ENCODE measurements around the gene UNC93B1.
A peak's percentile ranks its signal among the peaks of the same experiment; 100 is the strongest.

The UNC93B1 gene

GRCh38 chr11:68008381-68009337, 4.8 kb upstream of the UNC93B1 start:
- DNase-seq, result no peak

GRCh38 chr11:68007498-68008380, 3.8 kb upstream of the UNC93B1 start:
- DNase-seq, result no peak

GRCh38 chr11:68006606-68007166, 2.8 kb upstream of the UNC93B1 start:
- no peak for DNase-seq

GRCh38 chr11:68004551-68005335, 846 bp upstream of the UNC93B1 start:
- no peak for DNase-seq

GRCh38 chr11:68002938-68003845, 705 bp downstream of the UNC93B1 start:
- DNase-seq, result peak; percentile 82

GRCh38 chr11:68002575-68002937, 1.3 kb downstream of the UNC93B1 start:
- DNase-seq, result no peak

GRCh38 chr11:67999704-68000103, 4.2 kb downstream of the UNC93B1 start:
- peak; percentile 54 for DNase-seq

- DNase-seq, result no peak
Measured at GRCh38 chr11:67999201-67999629, 4.7 kb downstream of the UNC93B1 start.

GRCh38 chr11:67998150-67999045, 5.5 kb downstream of the UNC93B1 start:
- DNase-seq, result no peak

- no peak for DNase-seq
Measured at GRCh38 chr11:67997475-67997921, 6.4 kb downstream of the UNC93B1 start.

- DNase-seq, result no peak
Measured at GRCh38 chr11:67996622-67997474, 7.0 kb downstream of the UNC93B1 start.

- DNase-seq, result peak; percentile 43
Measured at GRCh38 chr11:67996051-67996450, 7.8 kb downstream of the UNC93B1 start.

GRCh38 chr11:67995579-67995978, 8.3 kb downstream of the UNC93B1 start:
- DNase-seq, result peak; percentile 22

- peak; percentile 45 for DNase-seq
Measured at GRCh38 chr11:67995129-67995528, 8.8 kb downstream of the UNC93B1 start.

- DNase-seq, result peak; percentile 44
Measured at GRCh38 chr11:67994387-67994786, 9.5 kb downstream of the UNC93B1 start.

- DNase-seq, result peak; percentile 76
Measured at GRCh38 chr11:67993821-67994220, 10.1 kb downstream of the UNC93B1 start.

- peak; percentile 51 for DNase-seq
Measured at GRCh38 chr11:67991347-67992121, 12.4 kb downstream of the UNC93B1 start.

Data from activated effector memory CD4-positive, alpha-beta T cell treated with anti-CD3 and anti-CD28 coated beads, Interleukin-2, amount 50 U/mL, for 16 hours (primary cell).